Measurements from ENCODE around the gene TBC1D13.
"Not testable (repeated sequence)": the region's sequence is repeated elsewhere in the genome, so short reads cannot be mapped to it uniquely, and the experiment has no call there.

TBC1D13 gene

DNA sequence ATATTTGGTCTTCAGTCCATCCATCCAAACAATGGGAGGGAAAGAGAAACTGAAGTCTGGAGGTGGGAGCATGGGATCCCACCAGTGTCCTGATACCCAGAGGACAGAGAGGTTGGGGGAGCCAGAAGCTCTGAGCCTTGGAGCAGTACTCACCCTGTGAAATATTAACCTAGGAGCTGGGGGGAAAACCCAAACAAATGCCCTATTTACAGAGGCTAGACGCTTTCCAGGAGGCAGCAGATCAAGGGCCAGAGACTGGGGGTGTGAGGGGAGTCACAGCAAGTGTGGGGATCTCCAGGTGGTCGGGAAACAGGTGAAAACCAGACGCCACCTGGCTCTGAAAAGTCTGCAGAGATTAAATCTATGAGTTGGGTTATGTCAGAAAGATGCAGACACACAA, 21.6 kb upstream of the TBC1D13 start:
- no peaks in the 10 kb centered on the region for H3K27me3 ChIP-seq (ENCODE audit: control insufficient read depth in 2 of 2, insufficient read depth in 2 of 2, low read length in 2 of 2)
- peaks cover 3 to 6% of the 10 kb centered on the region in 2 donors for H3K4me1 ChIP-seq (ENCODE audit: control insufficient read depth in 2 of 2, insufficient read depth in 2 of 2, low read length in 2 of 2)
- H3K9me3 ChIP-seq (ENCODE audit: control insufficient read depth in 2 of 2, low read length in 2 of 2) = no peaks in the 10 kb centered on the region
- H3K4me3 ChIP-seq (ENCODE audit: low read length in 2 of 2) = no peak overlapping the region
- H3K27ac ChIP-seq (ENCODE audit: low read depth in 2 of 2, low read length in 2 of 2) = no peak overlapping the region
- peaks cover 3 to 13% of the 10 kb centered on the region in 2 donors for H3K36me3 ChIP-seq (ENCODE audit: control insufficient read depth in 2 of 2, insufficient read depth in 2 of 2, low read length in 2 of 2)
- H3K9ac ChIP-seq (ENCODE audit: low read depth in 1 of 2, low read length in 2 of 2) = no peak overlapping the region

GRCh38 chr9:128768606-128769005, 18.4 kb upstream of the TBC1D13 start:
- Histone ChIP-seq H3K9ac (ENCODE audit: low read depth in 1 of 2, low read length in 2 of 2) (no peak overlapping the region), H3K4me1 (ENCODE audit: control insufficient read depth in 2 of 2, insufficient read depth in 2 of 2, low read length in 2 of 2) (peaks cover 13 to 15% of the 10 kb centered on the region in 2 donors), H3K27ac (ENCODE audit: low read depth in 2 of 2, low read length in 2 of 2) (no peak overlapping the region)

DNA sequence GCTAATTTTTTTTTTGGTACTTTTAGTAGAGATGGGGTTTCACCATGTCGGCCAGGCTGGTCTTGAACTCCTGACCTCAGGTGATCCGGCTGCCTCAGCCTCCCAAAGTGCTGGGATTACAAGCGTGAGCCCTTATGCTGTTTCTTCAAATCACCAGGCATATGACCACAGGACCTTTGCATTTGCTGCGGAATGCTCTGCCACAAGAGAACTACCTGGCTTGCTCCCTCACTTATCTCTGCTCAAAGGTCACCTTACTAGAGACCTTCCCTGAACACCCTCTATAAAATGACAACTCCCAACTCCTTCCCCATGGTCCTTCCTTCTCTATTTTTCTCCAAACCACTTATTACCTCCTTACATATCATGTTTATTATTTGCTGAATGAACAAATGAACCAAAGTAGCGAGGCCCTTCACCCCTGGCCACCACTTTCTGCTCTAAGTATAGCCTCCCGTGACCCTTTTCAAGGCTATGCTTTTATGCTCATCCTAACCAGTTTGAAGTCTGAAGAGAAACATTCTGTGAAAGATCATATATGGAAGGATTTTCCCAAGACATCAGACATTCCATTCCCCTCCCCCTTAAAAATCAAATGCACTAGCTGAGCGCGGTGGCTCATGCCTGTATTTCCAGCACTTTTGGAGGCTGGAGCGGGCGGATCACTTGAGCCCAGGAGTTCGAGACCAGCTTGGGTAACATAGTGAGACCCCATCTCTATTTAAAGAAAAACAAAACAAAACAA, 16.6 kb upstream of the TBC1D13 start:
- Histone ChIP-seq H3K36me3 (ENCODE audit: control insufficient read depth in 2 of 2, insufficient read depth in 2 of 2, low read length in 2 of 2) (peaks cover 3 to 10% of the 10 kb centered on the region in 2 donors), H3K27me3 (ENCODE audit: control insufficient read depth in 2 of 2, insufficient read depth in 2 of 2, low read length in 2 of 2) (no peaks in the 10 kb centered on the region), H3K9ac (ENCODE audit: low read depth in 1 of 2, low read length in 2 of 2) (peak overlapping the region; percentile 99), H3K4me1 (ENCODE audit: control insufficient read depth in 2 of 2, insufficient read depth in 2 of 2, low read length in 2 of 2) (peaks cover 13 to 15% of the 10 kb centered on the region in 2 donors), H3K4me3 (ENCODE audit: low read length in 2 of 2) (peak overlapping the region; percentile 91 to 97), H3K27ac (ENCODE audit: low read depth in 2 of 2, low read length in 2 of 2) (peak overlapping the region; percentile 97 to 98), H3K9me3 (ENCODE audit: control insufficient read depth in 2 of 2, low read length in 2 of 2) (no peaks in the 10 kb centered on the region)

More at GRCh38 chr9:128768606-128769005, 18.4 kb upstream of the TBC1D13 start:
- Histone ChIP-seq H3K4me3 (ENCODE audit: low read length in 2 of 2) (no peak overlapping the region), H3K27me3 (ENCODE audit: control insufficient read depth in 2 of 2, insufficient read depth in 2 of 2, low read length in 2 of 2) (no peaks in the 10 kb centered on the region), H3K36me3 (ENCODE audit: control insufficient read depth in 2 of 2, insufficient read depth in 2 of 2, low read length in 2 of 2) (peaks cover 3 to 13% of the 10 kb centered on the region in 2 donors), H3K9me3 (ENCODE audit: control insufficient read depth in 2 of 2, low read length in 2 of 2) (no peaks in the 10 kb centered on the region)

DNA sequence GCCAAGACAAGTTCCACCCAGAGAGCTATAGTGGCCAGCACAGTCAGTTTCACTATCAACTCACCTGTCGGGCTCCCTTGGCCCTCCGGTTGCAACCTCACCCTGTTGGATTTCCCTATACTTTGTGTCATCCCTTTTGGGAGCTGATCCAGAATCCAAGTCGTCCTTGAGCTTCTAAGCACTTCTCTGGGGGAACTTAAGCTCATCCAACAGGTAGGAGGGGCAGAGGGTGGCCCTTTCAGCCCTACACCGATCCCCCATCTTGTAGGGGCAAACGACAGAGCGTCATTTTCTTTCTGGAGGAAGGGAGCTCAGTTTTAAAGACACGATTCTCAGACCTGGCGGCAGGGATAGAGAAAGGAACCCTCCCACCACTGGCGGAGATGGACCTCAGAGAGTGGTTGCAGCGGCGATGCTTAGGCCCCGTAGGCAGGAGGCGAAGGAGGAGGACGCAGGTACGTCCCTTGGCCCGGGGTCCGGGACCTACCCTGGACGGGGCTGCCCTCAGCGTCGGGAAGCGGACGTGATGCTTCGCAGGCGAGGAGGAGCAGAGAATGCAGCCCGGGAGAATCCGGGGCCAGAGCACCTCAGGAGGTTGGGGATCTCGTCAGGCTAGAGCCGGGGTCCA, 15.8 kb upstream of the TBC1D13 start:
- Histone ChIP-seq H3K4me3 (ENCODE audit: low read length in 2 of 2) (peak overlapping the region; percentile 91 to 97), H3K9ac (ENCODE audit: low read depth in 1 of 2, low read length in 2 of 2) (peak overlapping the region; percentile 99), H3K4me1 (ENCODE audit: control insufficient read depth in 2 of 2, insufficient read depth in 2 of 2, low read length in 2 of 2) (peaks cover 13 to 15% of the 10 kb centered on the region in 2 donors), H3K27me3 (ENCODE audit: control insufficient read depth in 2 of 2, insufficient read depth in 2 of 2, low read length in 2 of 2) (no peaks in the 10 kb centered on the region), H3K9me3 (ENCODE audit: control insufficient read depth in 2 of 2, low read length in 2 of 2) (no peaks in the 10 kb centered on the region), H3K27ac (ENCODE audit: low read depth in 2 of 2, low read length in 2 of 2) (peak overlapping the region; percentile 97 to 98), H3K36me3 (ENCODE audit: control insufficient read depth in 2 of 2, insufficient read depth in 2 of 2, low read length in 2 of 2) (peaks cover 3 to 10% of the 10 kb centered on the region in 2 donors)

GRCh38 chr9:128771745-128772519, 15.1 kb upstream of the TBC1D13 start, which contains the start of gene ZER1:
Gene ZER1 (minus strand): TSS chr9:128771927. CDS start chr9:128755565, 16,362 bp downstream.
- peaks cover 3 to 10% of the 10 kb centered on the region in 2 donors for H3K36me3 ChIP-seq (ENCODE audit: control insufficient read depth in 2 of 2, insufficient read depth in 2 of 2, low read length in 2 of 2)
- H3K9ac ChIP-seq (ENCODE audit: low read depth in 1 of 2, low read length in 2 of 2) = peak within 1 kb of the TSS; percentile 99
- H3K27ac ChIP-seq (ENCODE audit: low read depth in 2 of 2, low read length in 2 of 2) = peak within 1 kb of the TSS; percentile 97 to 98
- H3K4me1 ChIP-seq (ENCODE audit: control insufficient read depth in 2 of 2, insufficient read depth in 2 of 2, low read length in 2 of 2) = peaks cover 13 to 15% of the 10 kb centered on the region in 2 donors
- H3K27me3 ChIP-seq (ENCODE audit: control insufficient read depth in 2 of 2, insufficient read depth in 2 of 2, low read length in 2 of 2) = no peaks in the 10 kb centered on the region
- H3K9me3 ChIP-seq (ENCODE audit: control insufficient read depth in 2 of 2, low read length in 2 of 2) = no peaks in the 10 kb centered on the region
- H3K4me3 ChIP-seq (ENCODE audit: low read length in 2 of 2) = peak within 1 kb of the TSS; percentile 91 to 97

DNA sequence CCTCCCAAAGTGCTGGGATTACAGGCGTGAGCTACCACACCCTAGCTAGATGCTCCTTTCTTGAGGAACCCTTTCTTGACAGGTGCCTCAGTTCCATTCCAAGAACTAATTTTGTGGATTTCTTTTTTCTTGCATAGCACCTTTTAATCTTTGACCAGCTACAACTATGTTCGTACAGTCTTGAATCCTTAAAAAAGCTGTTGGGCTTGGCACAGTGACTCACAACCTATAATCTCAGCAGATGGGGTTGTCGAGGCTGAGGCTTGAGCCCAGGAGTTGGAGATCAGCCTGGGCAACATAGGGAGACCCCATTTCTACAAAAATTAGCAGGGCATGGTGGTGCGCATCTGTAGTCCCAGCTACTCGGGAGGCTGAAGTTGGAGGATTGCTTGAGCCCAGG, 14.0 kb upstream of the TBC1D13 start:
- Histone ChIP-seq H3K9ac (ENCODE audit: low read depth in 1 of 2, low read length in 2 of 2) (no peak overlapping the region), H3K36me3 (ENCODE audit: control insufficient read depth in 2 of 2, insufficient read depth in 2 of 2, low read length in 2 of 2) (peaks cover 0 to 4% of the 10 kb centered on the region in 2 donors), H3K4me1 (ENCODE audit: control insufficient read depth in 2 of 2, insufficient read depth in 2 of 2, low read length in 2 of 2) (peaks cover 13 to 15% of the 10 kb centered on the region in 2 donors), H3K9me3 (ENCODE audit: control insufficient read depth in 2 of 2, low read length in 2 of 2) (no peaks in the 10 kb centered on the region), H3K27me3 (ENCODE audit: control insufficient read depth in 2 of 2, insufficient read depth in 2 of 2, low read length in 2 of 2) (no peaks in the 10 kb centered on the region), H3K27ac (ENCODE audit: low read depth in 2 of 2, low read length in 2 of 2) (no peak overlapping the region), H3K4me3 (ENCODE audit: low read length in 2 of 2) (no peak overlapping the region)

GRCh38 chr9:128774804-128775203, 12.2 kb upstream of the TBC1D13 start:
- Histone ChIP-seq H3K9me3 (ENCODE audit: control insufficient read depth in 2 of 2, low read length in 2 of 2) (no peaks in the 10 kb centered on the region), H3K4me3 (ENCODE audit: low read length in 2 of 2) (no peak overlapping the region), H3K36me3 (ENCODE audit: control insufficient read depth in 2 of 2, insufficient read depth in 2 of 2, low read length in 2 of 2) (no peaks in the 10 kb centered on the region), H3K27me3 (ENCODE audit: control insufficient read depth in 2 of 2, insufficient read depth in 2 of 2, low read length in 2 of 2) (no peaks in the 10 kb centered on the region), H3K27ac (ENCODE audit: low read depth in 2 of 2, low read length in 2 of 2) (no peak overlapping the region), H3K9ac (ENCODE audit: low read depth in 1 of 2, low read length in 2 of 2) (no peak overlapping the region), H3K4me1 (ENCODE audit: control insufficient read depth in 2 of 2, insufficient read depth in 2 of 2, low read length in 2 of 2) (peaks cover 13 to 15% of the 10 kb centered on the region in 2 donors)

DNA sequence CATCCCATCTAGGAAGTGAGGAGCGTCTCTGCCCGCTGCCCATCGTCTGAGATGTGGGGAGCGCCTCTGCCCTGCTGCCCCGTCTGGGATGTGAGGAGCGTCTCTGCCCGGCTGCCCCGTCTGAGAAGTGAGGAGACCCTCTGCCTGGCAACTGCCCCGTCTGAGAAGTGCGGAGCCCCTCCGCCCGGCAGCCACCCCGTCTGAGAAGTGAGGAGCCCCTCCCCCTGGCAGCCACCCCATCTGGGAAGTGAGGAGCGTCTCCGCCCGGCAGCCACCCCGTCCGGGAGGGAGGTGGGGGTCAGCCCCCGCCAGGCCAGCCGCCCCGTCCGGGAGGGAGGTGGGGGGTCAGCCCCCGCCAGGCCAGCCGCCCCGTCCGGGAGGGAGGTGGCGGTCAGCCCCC, 7.0 kb upstream of the TBC1D13 start:
- H3K27me3 ChIP-seq (ENCODE audit: control insufficient read depth in 2 of 2, insufficient read depth in 2 of 2, low read length in 2 of 2); H3K9ac ChIP-seq (ENCODE audit: low read depth in 1 of 2, low read length in 2 of 2); H3K9me3 ChIP-seq (ENCODE audit: control insufficient read depth in 2 of 2, low read length in 2 of 2); H3K27ac ChIP-seq (ENCODE audit: low read depth in 2 of 2, low read length in 2 of 2); H3K4me1 ChIP-seq (ENCODE audit: control insufficient read depth in 2 of 2, insufficient read depth in 2 of 2, low read length in 2 of 2); H3K4me3 ChIP-seq (ENCODE audit: low read length in 2 of 2); H3K36me3 ChIP-seq (ENCODE audit: control insufficient read depth in 2 of 2, insufficient read depth in 2 of 2, low read length in 2 of 2): not testable (repeated sequence)

GRCh38 chr9:128781187-128782070, 5.6 kb upstream of the TBC1D13 start:
- Histone ChIP-seq H3K9me3 (ENCODE audit: control insufficient read depth in 2 of 2, low read length in 2 of 2) (no peaks in the 10 kb centered on the region), H3K4me1 (ENCODE audit: control insufficient read depth in 2 of 2, insufficient read depth in 2 of 2, low read length in 2 of 2) (no peaks in the 10 kb centered on the region), H3K36me3 (ENCODE audit: control insufficient read depth in 2 of 2, insufficient read depth in 2 of 2, low read length in 2 of 2) (no peaks in the 10 kb centered on the region), H3K4me3 (ENCODE audit: low read length in 2 of 2) (no peak overlapping the region), H3K27me3 (ENCODE audit: control insufficient read depth in 2 of 2, insufficient read depth in 2 of 2, low read length in 2 of 2) (no peaks in the 10 kb centered on the region), H3K9ac (ENCODE audit: low read depth in 1 of 2, low read length in 2 of 2) (no peak overlapping the region), H3K27ac (ENCODE audit: low read depth in 2 of 2, low read length in 2 of 2) (no peak overlapping the region)

All from mucosa of rectum (tissue), 2 donors.